HUDEP-2 (cell line): Measurements from ENCODE around the gene PLD2.
"Not testable (repeated sequence)": the region's sequence is repeated elsewhere in the genome, so short reads cannot be mapped to it uniquely, and the experiment has no call there.

Source experiments
- DNase-seq, 76 experiments: peaks; one replicate each; lab custom pipeline; 2025; ENCODE audit not compliant: unreplicated experiment in 76 of 76; lab: John Stamatoyannopoulos, UW

The PLD2 gene

GRCh38 chr17:4854111-4854681 is 47.2 kb downstream of the PLD2 start:
- no peak for DNase-seq

GRCh38 chr17:4856271-4856936 is 49.5 kb downstream of the PLD2 start:
- no peak for DNase-seq

- no peak for DNase-seq
Measured at GRCh38 chr17:4856937-4857314, 50.0 kb downstream of the PLD2 start.

- DNase-seq: not testable (repeated sequence)
Measured at GRCh38 chr17:4857347-4857746, 50.4 kb downstream of the PLD2 start.

GRCh38 chr17:4858068-4858881 is 51.3 kb downstream of the PLD2 start:
- no peak for DNase-seq

- no peak for DNase-seq
Measured at GRCh38 chr17:4858882-4859260, 51.9 kb downstream of the PLD2 start.

GRCh38 chr17:4859816-4860625 is 53.1 kb downstream of the PLD2 start:
- DNase-seq: no peak

- DNase-seq: no peak
Measured at GRCh38 chr17:4860651-4861050, 53.7 kb downstream of the PLD2 start.

- DNase-seq: no peak
Measured at GRCh38 chr17:4861052-4861451, 54.1 kb downstream of the PLD2 start.

- DNase-seq: no peak
Measured at GRCh38 chr17:4862720-4863119, 55.8 kb downstream of the PLD2 start.

GRCh38 chr17:4863321-4863720 is 56.4 kb downstream of the PLD2 start:
- no peak for DNase-seq

- DNase-seq: not testable (repeated sequence)
Measured at GRCh38 chr17:4867535-4867934, 60.6 kb downstream of the PLD2 start.

- DNase-seq: not testable (repeated sequence)
Measured at GRCh38 chr17:4869058-4869998, 62.4 kb downstream of the PLD2 start.

- DNase-seq: no peak
Measured at GRCh38 chr17:4870855-4871254, 63.9 kb downstream of the PLD2 start.

GRCh38 chr17:4872786-4873185 is 65.8 kb downstream of the PLD2 start:
- DNase-seq: no peak
